Stimulated activated CD4-positive, alpha-beta T cell treated with anti-CD3 and anti-CD28 coated beads, Interleukin-4, amount 100 ng/mL, for 24 hours (primary cell): Measurements from ENCODE around the gene RPS6KA1.
"Not testable (repeated sequence)": the region's sequence is repeated elsewhere in the genome, so short reads cannot be mapped to it uniquely, and the experiment has no call there.

Source experiments
- DNase-seq: peaks from one replicate; pipeline ENCODE4 v3.0.0-alpha.2; 2020

Gene RPS6KA1

GRCh38 chr1:26529655-26530409, at the start of gene RPS6KA1:
TSS of gene RPS6KA1 (plus strand) at chr1:26529761. CDS start at chr1:26529921, 160 bp downstream.
- peak; percentile 58 for DNase-seq

GRCh38 chr1:26482921-26483320, 46.6 kb upstream of the RPS6KA1 start:
- no peak for DNase-seq

- DNase-seq = no peak
These were observed 45.6 kb upstream of the RPS6KA1 start for GRCh38 chr1:26483980-26484379.

GRCh38 chr1:26490155-26490554, 39.4 kb upstream of the RPS6KA1 start:
- DNase-seq = no peak

- DNase-seq = no peak
These were observed 36.3 kb upstream of the RPS6KA1 start for GRCh38 chr1:26493267-26493666.

- DNase-seq = no peak
These were observed 35.6 kb upstream of the RPS6KA1 start for GRCh38 chr1:26493938-26494337.

GRCh38 chr1:26496861-26497260, 32.7 kb upstream of the RPS6KA1 start:
- no peak for DNase-seq

GRCh38 chr1:26498894-26499293, 30.7 kb upstream of the RPS6KA1 start:
- no peak for DNase-seq

- peak; percentile 90 for DNase-seq
These were observed 28.9 kb upstream of the RPS6KA1 start for GRCh38 chr1:26500488-26501175.

GRCh38 chr1:26510711-26511110, 18.9 kb upstream of the RPS6KA1 start:
- DNase-seq = not testable (repeated sequence)

- not testable (repeated sequence) for DNase-seq
These were observed 13.7 kb upstream of the RPS6KA1 start for GRCh38 chr1:26515836-26516235.

- DNase-seq = no peak
These were observed 12.4 kb upstream of the RPS6KA1 start for GRCh38 chr1:26516987-26517765.

GRCh38 chr1:26517766-26518049, 11.9 kb upstream of the RPS6KA1 start:
- no peak for DNase-seq

- DNase-seq = no peak
These were observed 11.2 kb upstream of the RPS6KA1 start for GRCh38 chr1:26518355-26518754.

GRCh38 chr1:26520339-26520738, 9.2 kb upstream of the RPS6KA1 start:
- DNase-seq = no peak

GRCh38 chr1:26521669-26522030, 7.9 kb upstream of the RPS6KA1 start:
- DNase-seq = no peak

- no peak for DNase-seq
These were observed 7.5 kb upstream of the RPS6KA1 start for GRCh38 chr1:26522073-26522472.

GRCh38 chr1:26524181-26524580, 5.4 kb upstream of the RPS6KA1 start:
- no peak for DNase-seq

GRCh38 chr1:26526287-26526686, 3.3 kb upstream of the RPS6KA1 start:
- DNase-seq = no peak

- DNase-seq = no peak
These were observed 231 bp upstream of the RPS6KA1 start for GRCh38 chr1:26529405-26529654.

GRCh38 chr1:26530410-26530894, 891 bp downstream of the RPS6KA1 start:
- no peak for DNase-seq

GRCh38 chr1:26530895-26531598, 1.5 kb downstream of the RPS6KA1 start:
- DNase-seq = no peak

GRCh38 chr1:26531651-26532131, 2.1 kb downstream of the RPS6KA1 start:
- no peak for DNase-seq
